SK-N-MC (cell line): Measurements from ENCODE around the gene TMBIM4.
"Not testable (repeated sequence)": the region's sequence is repeated elsewhere in the genome, so short reads cannot be mapped to it uniquely, and the experiment has no call there.

ENCODE experiments used
- DNase-seq: peaks from one replicate; pipeline ENCODE4 v3.0.0-alpha.2; 2011; ENCODE audit warnings: low read depth, low spot score
- H3K27ac ChIP-seq: fragments of 200-600 bp; sonication (generic); 2 replicates; pipeline ENCODE4 v1.5.1; 2016; ENCODE audit warnings: mixed run types
- H3K36me3 ChIP-seq: fragments of 200-600 bp; sonication (generic); 2 replicates; pipeline ENCODE4 v1.6.1; 2017; ENCODE audit warnings: antibody characterized with exemption, low read length, mixed read lengths; ENCODE audit not compliant: insufficient read depth
- H3K4me3 ChIP-seq: fragments of 200-600 bp; sonication (generic); 2 replicates; pipeline ENCODE4 v1.5.1; 2016
- H3K9ac ChIP-seq: fragments of 200-600 bp; sonication (generic); 2 replicates; pipeline ENCODE4 v1.8.0; 2017; ENCODE audit warnings: mixed run types, mixed read lengths; ENCODE audit not compliant: insufficient read length
- H3K9me3 ChIP-seq: fragments of 200-600 bp; sonication (generic); 2 replicates; pipeline ENCODE4 v1.6.1; 2017; ENCODE audit warnings: low read depth, mild to moderate bottlenecking, antibody characterized with exemption, low read length, moderate library complexity, mixed read lengths
- EZH2 ChIP-seq: fragments of 200-600 bp; sonication (generic); IDR thresholded peaks from one replicate; pipeline ENCODE4 v1.6.1; 2017; ENCODE audit warnings: antibody characterized with exemption
- FOXP2 ChIP-seq: optimal IDR thresholded peaks from 2 replicates; pipeline ENCODE3; 2011; ENCODE audit warnings: mild to moderate bottlenecking, moderate library complexity; ENCODE audit not compliant: insufficient read depth; ENCODE audit errors: extremely low read length, control extremely low read depth
- POLR2AphosphoS5 ChIP-seq: IDR thresholded peaks from 2 replicates; pipeline ENCODE4 v1.6.1; 2012; ENCODE audit warnings: mild to moderate bottlenecking, low read depth, low read length, borderline replicate concordance

Gene TMBIM4

DNA sequence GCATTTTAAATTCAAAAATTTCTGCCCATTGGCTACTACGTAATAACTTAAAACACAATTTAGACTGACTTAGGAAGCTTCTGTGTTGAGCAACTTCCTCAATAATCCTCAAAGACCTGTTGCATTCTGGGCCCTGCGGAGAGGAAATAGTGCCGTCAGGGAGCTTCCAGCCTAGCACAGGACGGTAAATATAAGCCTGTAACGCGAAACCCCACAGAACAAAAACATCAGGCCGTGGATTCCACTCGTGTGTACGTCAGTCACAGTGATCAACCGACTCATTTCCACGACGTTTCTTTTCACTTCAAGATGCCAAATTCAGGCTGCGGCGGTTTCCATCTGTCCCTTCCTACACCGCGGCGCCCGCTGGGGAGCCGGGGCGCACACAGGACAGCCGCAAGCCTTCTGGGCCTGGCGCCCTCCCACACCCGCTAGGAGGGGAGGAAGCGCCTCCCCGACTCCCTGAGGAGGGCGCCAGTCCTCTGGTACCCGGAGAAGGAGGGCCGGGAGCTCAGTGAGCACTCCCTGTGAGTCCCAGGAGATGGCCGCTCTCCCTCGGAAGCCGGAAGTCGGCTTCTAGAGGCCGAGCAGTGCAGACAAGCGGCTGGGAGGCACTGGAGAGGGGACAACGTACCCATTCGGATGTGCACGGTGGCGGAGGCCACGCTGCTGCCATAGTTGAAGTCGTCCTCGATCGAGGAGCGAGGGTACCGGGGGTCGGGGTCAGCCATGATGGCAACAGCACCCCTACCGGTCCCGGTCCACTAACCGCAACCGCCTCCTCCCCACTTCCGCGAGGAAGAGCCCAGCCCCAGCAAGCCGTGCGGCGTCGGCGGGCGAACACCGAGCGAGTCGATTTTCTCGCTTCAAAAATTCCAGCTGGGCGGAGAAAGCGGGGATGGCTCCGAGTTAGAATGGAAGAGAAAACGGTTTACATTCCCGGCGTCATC is at the start of gene TMBIM4:
TSS of gene TMBIM4 (minus strand) at position 776 of the 950 bp plus-strand sequence. CDS start at position 731, 45 bp downstream.
- DNase-seq: peak; percentile 86
- H3K9me3 ChIP-seq: peaks cover 12% of the 10 kb centered on the region; the same call in 1 of the 2 replicates
- H3K27ac ChIP-seq: peak within 1 kb of the TSS; percentile 97

GRCh38 chr12:66217342-66217917 is 47.6 kb upstream of the TMBIM4 start:
- Histone ChIP-seq H3K9me3 (peaks cover 8% of the 10 kb centered on the region; the same call in 1 of the 2 replicates), H3K4me3 (peak overlapping the region; percentile 67), H3K36me3 (no peaks in the 10 kb centered on the region), H3K9ac (peak overlapping the region; percentile 68), H3K27ac (peak overlapping the region; percentile 99)
- TF ChIP-seq EZH2: no peak
- no peak for TF ChIP-seq FOXP2
- peak; percentile 31; the same call in 1 of the 2 replicates for TF ChIP-seq POLR2AphosphoS5
- DNase-seq: peak; percentile 89

More for the DNA sequence above, at the start of gene TMBIM4:
- peaks cover 32% of the 10 kb centered on the region for H3K36me3 ChIP-seq
- H3K4me3 ChIP-seq: peak within 1 kb of the TSS; percentile 98
- no peak for TF ChIP-seq EZH2
- peak; percentile 80 for TF ChIP-seq FOXP2
- TF ChIP-seq POLR2AphosphoS5: peak; percentile 58
- H3K9ac ChIP-seq: peak within 1 kb of the TSS; percentile 87

- H3K36me3 ChIP-seq, DNase-seq, H3K27ac ChIP-seq, H3K9ac ChIP-seq, H3K9me3 ChIP-seq, H3K4me3 ChIP-seq: not testable (repeated sequence)
These were observed 43.2 kb upstream of the TMBIM4 start for GRCh38 chr12:66213011-66213410.

- H3K9ac ChIP-seq, DNase-seq, H3K4me3 ChIP-seq, H3K27ac ChIP-seq, H3K36me3 ChIP-seq, H3K9me3 ChIP-seq: not testable (repeated sequence)
These were observed 41.8 kb upstream of the TMBIM4 start for GRCh38 chr12:66211573-66211972.

- TF ChIP-seq FOXP2 (no peak), POLR2AphosphoS5 (no peak), EZH2 (no peak)
- Histone ChIP-seq H3K9me3 (no peaks in the 10 kb centered on the region), H3K4me3 (no peak overlapping the region), H3K27ac (no peak overlapping the region), H3K9ac (no peak overlapping the region), H3K36me3 (no peaks in the 10 kb centered on the region)
- no peak for DNase-seq
These were observed 41.0 kb upstream of the TMBIM4 start for GRCh38 chr12:66210840-66211239.

- no peaks in the 10 kb centered on the region for H3K36me3 ChIP-seq
- H3K27ac ChIP-seq: no peak overlapping the region
- no peak overlapping the region for H3K9ac ChIP-seq
- TF ChIP-seq FOXP2: no peak
- TF ChIP-seq EZH2: no peak
- no peak for TF ChIP-seq POLR2AphosphoS5
- H3K4me3 ChIP-seq: no peak overlapping the region
- H3K9me3 ChIP-seq: no peaks in the 10 kb centered on the region
- no peak for DNase-seq
These were observed 36.3 kb upstream of the TMBIM4 start for GRCh38 chr12:66206141-66206540.

DNA sequence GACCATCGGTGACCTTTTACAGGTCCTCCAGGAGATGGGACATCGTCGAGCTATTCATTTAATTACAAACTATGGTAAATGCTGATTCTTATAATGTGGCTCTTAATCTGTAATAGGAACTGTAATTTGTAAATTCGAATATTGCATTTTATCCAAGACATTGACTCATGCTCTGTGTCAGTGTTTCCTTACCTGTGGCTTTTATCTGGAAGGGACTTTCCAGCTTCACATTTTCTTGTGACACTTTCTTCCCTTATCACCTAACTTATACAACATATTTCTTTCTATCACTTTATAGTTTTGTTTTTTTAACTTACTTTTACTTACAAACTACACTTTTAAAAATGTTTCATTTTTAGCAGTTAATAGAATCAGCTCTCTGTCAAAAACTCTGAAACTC is 34.0 kb upstream of the TMBIM4 start:
- no peak overlapping the region for H3K9ac ChIP-seq
- no peaks in the 10 kb centered on the region for H3K9me3 ChIP-seq
- no peak overlapping the region for H3K27ac ChIP-seq
- no peak for TF ChIP-seq FOXP2
- no peak for TF ChIP-seq POLR2AphosphoS5
- no peak for TF ChIP-seq EZH2
- DNase-seq: no peak
- H3K36me3 ChIP-seq: no peaks in the 10 kb centered on the region
- no peak overlapping the region for H3K4me3 ChIP-seq

GRCh38 chr12:66199831-66200509 is 30.2 kb upstream of the TMBIM4 start:
- H3K36me3 ChIP-seq: no peaks in the 10 kb centered on the region
- H3K4me3 ChIP-seq: no peak overlapping the region
- no peak for DNase-seq
- TF ChIP-seq POLR2AphosphoS5 (no peak), EZH2 (no peak), FOXP2 (no peak)
- H3K27ac ChIP-seq: no peak overlapping the region
- H3K9me3 ChIP-seq: no peaks in the 10 kb centered on the region
- no peak overlapping the region for H3K9ac ChIP-seq

GRCh38 chr12:66199141-66199540 is 29.3 kb upstream of the TMBIM4 start:
- Histone ChIP-seq H3K9ac (no peak overlapping the region), H3K27ac (no peak overlapping the region), H3K9me3 (no peaks in the 10 kb centered on the region), H3K36me3 (no peaks in the 10 kb centered on the region), H3K4me3 (no peak overlapping the region)
- TF ChIP-seq EZH2 (no peak), POLR2AphosphoS5 (no peak), FOXP2 (no peak)
- DNase-seq: no peak
